Measurements from ENCODE around the gene CDKN2B-AS1.

GRCh38 chr9:22147813-22148527 lies 153.4 kb downstream of the CDKN2B-AS1 start:
- no peak for TF ChIP-seq CTCF (IDR thresholded peaks at IDR 0.05)
- TF ChIP-seq POLR2A (IDR thresholded peaks at IDR 0.05) = no peak
